HepG2 (cell line): Measurements from ENCODE around the gene ZMYND8. TPM values are rescaled to one million over a fixed set of nuclear protein-coding genes. Genes with fewer than 3 reads are reported as not detected.
A peak's percentile ranks its signal among the peaks of the same experiment; 100 is the strongest.

Experiments
- ARID4A ChIP-seq: sonication (generic); formaldehyde crosslinking; IDR thresholded peaks from 2 replicates; pipeline ENCODE4 v1.5.0; 2020; ENCODE audit warnings: mild to moderate bottlenecking, missing genetic modification reagents, borderline replicate concordance
- BCLAF1 ChIP-seq: fragments of 450-650 bp; IDR thresholded peaks from 2 replicates; pipeline ENCODE4 v1.6.1; 2017; ENCODE audit warnings: mild to moderate bottlenecking
- HNRNPK ChIP-seq: fragments of 200-400 bp; formaldehyde crosslinking; IDR thresholded peaks from 2 replicates; pipeline ENCODE4 v1.6.1; 2018; ENCODE audit warnings: low read length, low read depth, moderate library complexity, mild to moderate bottlenecking; ENCODE audit not compliant: poor library complexity, severe bottlenecking
- PAXIP1 ChIP-seq: sonication (generic); formaldehyde crosslinking; conservative IDR thresholded peaks from 2 replicates; pipeline ENCODE4 v1.4.0; 2020; ENCODE audit warnings: mild to moderate bottlenecking, missing genetic modification reagents, moderate library complexity
- SETDB1 ChIP-seq: sonication (generic); formaldehyde crosslinking; IDR thresholded peaks from 2 replicates; pipeline ENCODE4 v1.5.1; 2020; ENCODE audit warnings: missing genetic modification reagents, mild to moderate bottlenecking, borderline replicate concordance
- ZBTB26 ChIP-seq: IDR thresholded peaks from 2 replicates; pipeline ENCODE4 v1.6.1; 2016; ENCODE audit warnings: missing compliant biosample characterization, missing genetic modification reagents, borderline replicate concordance
- ZNF232 ChIP-seq: sonication (generic); formaldehyde crosslinking; IDR thresholded peaks from 2 replicates; pipeline ENCODE4 v1.4.0; 2020; ENCODE audit warnings: missing genetic modification reagents, borderline replicate concordance
- ZNF530 ChIP-seq: sonication (generic); formaldehyde crosslinking; IDR thresholded peaks from 2 replicates; pipeline ENCODE4 v1.5.0; 2020; ENCODE audit warnings: low read depth, mild to moderate bottlenecking, missing genetic modification reagents
- ZNF616 ChIP-seq: sonication (generic); formaldehyde crosslinking; IDR thresholded peaks from 2 replicates; pipeline ENCODE4 v1.5.0; 2020; ENCODE audit warnings: low read depth, mild to moderate bottlenecking, missing genetic modification reagents
- ZNF672 ChIP-seq: sonication (generic); formaldehyde crosslinking; IDR thresholded peaks from 2 replicates; pipeline ENCODE4 v1.8.1; 2022; ENCODE audit warnings: missing genetic modification reagents
- ZNF746 ChIP-seq: sonication (generic); formaldehyde crosslinking; IDR thresholded peaks from 2 replicates; pipeline ENCODE4 v1.8.0; 2022; ENCODE audit warnings: mild to moderate bottlenecking, missing genetic modification reagents
- polyA plus RNA-seq, 8 experiments: library from polyadenylated mRNA; depleted of rRNA in 3 of 8; stranded (reverse) in 7 of 8; unstranded in 1 of 8; fragments of >200 nt; fragmentation: Illumina TruSeq in 4 of 8; extraction: Trizol in 4 of 8; gene quantifications; 2 replicates each; pipeline versions ENCODE4 v1.2.1 to v1.2.3, GENCODE V29; 2011 to 2016; ENCODE audit warnings: low read depth in 4 of 8, missing spikeins in 1 of 8, mixed read lengths in 1 of 8; ENCODE audit not compliant: insufficient read depth in 1 of 8
- total RNA-seq, 5 experiments: library from RNA; depleted of rRNA; stranded (reverse); fragments of >200 nt; fragmentation: Illumina TruSeq; extraction: Trizol; gene quantifications; 2 replicates each; pipeline ENCODE4 v1.2.3, GENCODE V29; 2016; ENCODE audit warnings: low read depth in 1 of 5
- TF ChIP-seq, protein P1 (sequence below): sonication (generic); formaldehyde crosslinking; IDR thresholded peaks from 2 replicates; pipeline ENCODE4 v1.5.0; 2020; ENCODE audit warnings: mild to moderate bottlenecking, missing genetic modification reagents

ZMYND8 gene
- total and polyA plus RNA-seq, 2 of the 13 experiments (the other 11 are each of a cell fraction or from before 2014, with no cell fraction given) = 53.9 to 84.7 TPM

- peak; percentile 50 for TF ChIP-seq HNRNPK
- TF ChIP-seq ZNF232 (CRISPR knock-in tag) = peak; percentile 99
- TF ChIP-seq ZNF530 = peak; percentile 19; the same call in 1 of the 2 replicates
- TF ChIP-seq SETDB1 (CRISPR knock-in tag) = peak; percentile 1; the same call in 1 of the 2 replicates
- TF ChIP-seq ZNF616 = peak; percentile 92
- 0 out of 2 replicates have a peak, but pooled peaks have one; percentile 85 for TF ChIP-seq ZNF672 (CRISPR knock-in tag)
- peak; percentile 95 for TF ChIP-seq PAXIP1 (CRISPR knock-in tag)
- peak; percentile 96 for TF ChIP-seq ZBTB26 (CRISPR knock-in tag)
- peak; percentile 83 for TF ChIP-seq ZNF746
- TF ChIP-seq, protein P1, sequence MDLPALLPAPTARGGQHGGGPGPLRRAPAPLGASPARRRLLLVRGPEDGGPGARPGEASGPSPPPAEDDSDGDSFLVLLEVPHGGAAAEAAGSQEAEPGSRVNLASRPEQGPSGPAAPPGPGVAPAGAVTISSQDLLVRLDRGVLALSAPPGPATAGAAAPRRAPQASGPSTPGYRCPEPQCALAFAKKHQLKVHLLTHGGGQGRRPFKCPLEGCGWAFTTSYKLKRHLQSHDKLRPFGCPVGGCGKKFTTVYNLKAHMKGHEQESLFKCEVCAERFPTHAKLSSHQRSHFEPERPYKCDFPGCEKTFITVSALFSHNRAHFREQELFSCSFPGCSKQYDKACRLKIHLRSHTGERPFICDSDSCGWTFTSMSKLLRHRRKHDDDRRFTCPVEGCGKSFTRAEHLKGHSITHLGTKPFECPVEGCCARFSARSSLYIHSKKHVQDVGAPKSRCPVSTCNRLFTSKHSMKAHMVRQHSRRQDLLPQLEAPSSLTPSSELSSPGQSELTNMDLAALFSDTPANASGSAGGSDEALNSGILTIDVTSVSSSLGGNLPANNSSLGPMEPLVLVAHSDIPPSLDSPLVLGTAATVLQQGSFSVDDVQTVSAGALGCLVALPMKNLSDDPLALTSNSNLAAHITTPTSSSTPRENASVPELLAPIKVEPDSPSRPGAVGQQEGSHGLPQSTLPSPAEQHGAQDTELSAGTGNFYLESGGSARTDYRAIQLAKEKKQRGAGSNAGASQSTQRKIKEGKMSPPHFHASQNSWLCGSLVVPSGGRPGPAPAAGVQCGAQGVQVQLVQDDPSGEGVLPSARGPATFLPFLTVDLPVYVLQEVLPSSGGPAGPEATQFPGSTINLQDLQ (CRISPR knock-in tag) = peak; percentile 83
- no peak for TF ChIP-seq BCLAF1
- peak; percentile 94 for TF ChIP-seq ARID4A (CRISPR knock-in tag)
These were observed 968 bp upstream of the ZMYND8 start (continued) for GRCh38 chr20:47357296-47358038.
